Activated naive CD8-positive, alpha-beta T cell treated with anti-CD3 and anti-CD28 coated beads, Interleukin-2, amount 10 ng/mL, durations not matched to agents 7 days and 5 days (primary cell): Measurements from ENCODE around the gene TSEN15. TPM values are rescaled to one million over a fixed set of nuclear protein-coding genes. Genes with fewer than 3 reads are reported as not detected.

Experiments
- ATAC-seq: fragments of 150-1000 bp; cut with Tn5 transposase; one replicate; pipeline ENCODE4 v1.10.0; 2021; ENCODE audit warnings: low read depth, moderate library complexity
- POLR2A ChIA-PET: fragments of 350-600 bp; sonication (Branson Sonifier 250); formaldehyde crosslinking; loops from one replicate; lab custom pipeline; 2021; ENCODE audit warnings: antibody characterized with exemption; lab: Charles Lee
- DNase-seq: peaks from one replicate; pipeline ENCODE4 v3.0.0; 2021
- H3K27ac Mint-ChIP-seq: one replicate; pipeline ENCODE4 v1.8.0; 2022; ENCODE audit warnings: mild to moderate bottlenecking, mixed read lengths
- H3K27me3 Mint-ChIP-seq: one replicate; pipeline ENCODE4 v1.8.0; 2022; ENCODE audit warnings: mild to moderate bottlenecking, moderate library complexity, mixed read lengths
- H3K36me3 Mint-ChIP-seq: one replicate; pipeline ENCODE4 v1.8.0; 2021; ENCODE audit warnings: mild to moderate bottlenecking, mixed read lengths
- H3K4me1 Mint-ChIP-seq: one replicate; pipeline ENCODE4 v1.8.0; 2021; ENCODE audit warnings: mixed read lengths
- H3K4me3 Mint-ChIP-seq: one replicate; pipeline ENCODE4 v1.8.0; 2022; ENCODE audit warnings: mild to moderate bottlenecking, moderate library complexity, mixed read lengths
- H3K9me3 Mint-ChIP-seq: one replicate; pipeline ENCODE4 v1.8.0; 2021; ENCODE audit warnings: mixed read lengths
- total RNA-seq, 2 experiments: library from RNA; stranded (reverse); gene quantifications; one replicate each; pipeline ENCODE4 v1.2.3, GENCODE V29; 2021

TSEN15 gene
- total RNA-seq, 2 experiments from 2014 or later: 36.5 to 40.0 TPM

- Mint-ChIP-seq H3K36me3 (no peaks in the 10 kb centered on the region), H3K4me1 (no peaks in the 10 kb centered on the region), H3K27ac (no peak overlapping the region), H3K4me3 (no peak overlapping the region), H3K9me3 (no peaks in the 10 kb centered on the region), H3K27me3 (peaks cover 7% of the 10 kb centered on the region)
- no peak for DNase-seq
- no peak for ATAC-seq
- POLR2A ChIA-PET: no interaction called here
Observed at GRCh38 chr1:184021728-184022127, 29.8 kb upstream of the TSEN15 start.

DNA sequence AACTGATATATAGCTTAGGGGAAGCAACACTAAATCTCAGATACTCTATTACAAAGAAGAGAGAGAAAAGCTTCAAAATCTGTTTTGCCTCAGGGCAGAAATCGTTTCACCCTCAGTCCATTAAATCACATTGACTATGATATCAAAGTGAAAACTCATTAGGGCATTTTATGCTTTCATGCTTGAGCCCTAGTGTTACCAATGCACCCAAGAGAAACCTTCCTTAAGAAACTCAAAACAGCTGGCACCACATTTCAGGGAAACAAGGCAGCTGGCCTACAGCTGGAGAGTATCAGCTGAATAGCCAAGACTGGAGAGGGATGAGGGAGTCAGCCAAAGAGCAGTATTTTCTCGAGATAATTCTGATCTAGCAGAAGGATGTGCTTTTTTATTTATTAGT is 28.9 kb upstream of the TSEN15 start:
- Mint-ChIP-seq H3K4me1 (no peaks in the 10 kb centered on the region), H3K27ac (no peak overlapping the region), H3K36me3 (no peaks in the 10 kb centered on the region), H3K9me3 (no peaks in the 10 kb centered on the region), H3K4me3 (no peak overlapping the region), H3K27me3 (peaks cover 9% of the 10 kb centered on the region)
- no peak for DNase-seq
- POLR2A ChIA-PET: no interaction called here
- no peak for ATAC-seq

DNA sequence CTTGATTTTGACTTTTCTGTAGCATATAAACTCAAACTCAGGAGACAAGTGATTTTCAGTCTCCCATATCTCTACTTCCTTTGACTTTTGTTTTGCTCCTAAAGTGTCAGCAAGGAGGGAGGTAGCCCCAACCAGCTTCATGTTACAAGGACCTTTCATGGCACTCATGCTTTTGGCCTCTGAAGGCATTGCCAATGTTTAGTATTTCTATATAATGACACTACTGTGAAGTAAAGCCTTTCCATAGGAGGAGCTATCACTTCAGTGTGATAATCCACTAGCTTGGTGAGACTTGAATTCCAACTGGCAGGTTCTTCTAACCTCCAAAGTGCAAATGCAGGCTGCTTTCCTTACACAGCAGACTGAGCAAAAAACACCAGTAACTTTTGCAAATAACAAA is 28.4 kb upstream of the TSEN15 start:
- Mint-ChIP-seq H3K4me1 (no peaks in the 10 kb centered on the region), H3K36me3 (no peaks in the 10 kb centered on the region), H3K27me3 (peaks cover 10% of the 10 kb centered on the region), H3K4me3 (no peak overlapping the region), H3K27ac (no peak overlapping the region), H3K9me3 (no peaks in the 10 kb centered on the region)
- DNase-seq: no peak
- POLR2A ChIA-PET: no interaction called here
- no peak for ATAC-seq

DNA sequence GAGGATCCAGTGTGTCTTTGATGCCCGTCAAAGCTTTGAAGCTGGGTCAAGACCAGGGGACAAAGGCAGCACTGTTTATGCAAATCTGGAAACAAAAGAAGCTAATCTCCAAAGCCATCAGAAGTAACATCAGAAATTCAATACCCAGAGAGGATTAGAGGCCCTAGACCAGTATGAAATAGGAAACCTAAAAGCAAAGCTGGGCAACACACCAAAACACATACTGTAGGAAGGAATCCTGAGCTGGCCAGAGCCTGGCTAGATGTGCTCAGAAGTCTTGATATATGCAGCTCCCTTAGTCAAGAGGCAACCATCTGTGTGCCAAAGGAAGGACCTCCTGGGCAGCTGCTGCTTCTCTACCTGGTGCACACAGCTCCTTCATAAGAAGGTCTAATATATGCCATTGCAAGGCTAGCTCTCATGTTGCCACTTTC is 26.3 kb upstream of the TSEN15 start:
- DNase-seq (no peak), ATAC-seq (no peak)
- Mint-ChIP-seq H3K36me3 (no peaks in the 10 kb centered on the region), H3K27ac (no peak overlapping the region), H3K27me3 (peaks cover 19% of the 10 kb centered on the region), H3K4me3 (no peak overlapping the region), H3K9me3 (no peaks in the 10 kb centered on the region), H3K4me1 (no peaks in the 10 kb centered on the region)
- POLR2A ChIA-PET: no interaction called here

DNA sequence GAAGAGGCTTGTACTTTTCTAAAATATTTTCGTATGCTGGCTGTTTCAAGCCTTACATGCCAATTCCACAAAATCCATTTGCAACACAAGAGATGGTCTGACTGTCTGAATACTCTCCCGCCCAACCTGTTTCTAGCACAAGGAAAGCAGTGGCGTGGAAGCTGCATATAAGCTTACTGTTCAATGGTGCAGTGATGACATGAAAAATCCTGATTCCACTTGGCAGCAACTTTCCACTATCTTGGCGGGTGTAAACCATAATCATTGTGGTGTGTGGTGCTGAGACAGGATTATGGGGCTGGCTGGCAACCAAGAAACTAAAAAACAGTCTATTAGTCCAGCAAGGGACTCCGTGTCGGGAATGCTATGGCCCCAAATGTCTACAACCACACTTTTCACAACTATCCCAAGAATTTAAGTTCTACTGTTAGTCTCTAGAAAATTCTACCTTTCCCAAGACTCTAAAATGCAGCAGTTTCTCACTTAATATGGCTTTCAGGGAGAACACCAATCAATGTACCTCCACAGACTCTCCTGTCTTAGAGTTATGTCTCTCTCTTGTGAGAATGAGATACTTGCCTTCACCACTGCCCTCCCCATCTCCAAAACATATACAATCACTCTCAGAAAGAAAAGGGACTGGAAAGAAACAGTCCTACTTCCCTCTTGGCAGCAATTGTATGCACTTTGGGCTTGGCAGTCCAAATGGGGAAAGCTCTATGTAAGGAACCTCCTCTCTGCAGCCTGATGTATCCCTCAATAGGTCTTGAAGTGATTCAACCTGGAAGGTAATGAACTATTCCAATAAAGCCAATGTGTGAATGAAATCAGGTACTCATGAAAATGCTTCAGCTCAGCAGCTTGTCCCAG is 23.5 kb upstream of the TSEN15 start:
- Mint-ChIP-seq H3K9me3 (no peaks in the 10 kb centered on the region), H3K27me3 (peaks cover 34% of the 10 kb centered on the region), H3K4me1 (no peaks in the 10 kb centered on the region), H3K36me3 (no peaks in the 10 kb centered on the region), H3K27ac (no peak overlapping the region), H3K4me3 (no peak overlapping the region)
- no peak for DNase-seq
- no peak for ATAC-seq
- POLR2A ChIA-PET: no interaction called here

DNA sequence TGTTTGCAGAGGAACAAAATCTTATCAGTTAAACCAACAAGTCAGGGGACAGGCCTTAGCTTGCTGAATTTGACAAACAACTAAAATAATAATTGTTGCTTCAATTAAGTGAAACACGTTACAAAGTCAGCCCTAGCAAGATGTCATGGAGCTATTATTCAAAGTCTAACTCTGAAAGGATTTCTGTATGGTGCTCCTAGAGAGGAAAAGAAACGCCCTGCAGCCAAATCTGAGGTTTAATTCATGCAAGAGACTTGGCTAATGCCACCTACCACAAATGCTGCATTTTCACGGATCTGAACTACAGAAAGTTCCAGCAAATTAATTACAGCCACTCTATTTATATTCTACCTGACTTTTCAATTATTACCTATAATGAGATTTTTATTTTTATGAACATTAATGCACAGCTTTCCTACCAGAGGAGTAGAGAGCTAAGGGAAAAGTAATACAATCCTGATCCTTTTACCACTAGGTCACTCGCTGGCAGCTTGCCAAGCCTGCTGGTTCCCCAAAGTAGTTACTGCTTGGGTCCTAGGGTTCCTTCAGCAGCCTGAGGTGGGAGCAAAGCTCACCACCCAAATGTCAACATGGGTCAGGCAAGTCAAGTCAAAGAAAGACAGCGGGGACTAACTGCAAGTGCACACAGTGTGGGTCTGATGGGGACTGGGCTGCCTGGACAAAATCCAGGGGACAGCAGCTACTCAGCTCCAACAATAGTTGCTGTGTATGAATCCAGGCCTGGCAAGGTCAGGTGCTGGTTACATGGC is 22.5 kb upstream of the TSEN15 start:
- POLR2A ChIA-PET: interaction anchor here (1.0 kb wide), 1 partner anchor 22 kb away, joined by 3 read pairs; the partner anchor contains the start of gene TSEN15
- no peak for DNase-seq
- peaks cover 2% of the 10 kb centered on the region for H3K4me1 Mint-ChIP-seq
- no peak for ATAC-seq
- no peaks in the 10 kb centered on the region for H3K36me3 Mint-ChIP-seq
- H3K27ac Mint-ChIP-seq: no peak overlapping the region
- no peak overlapping the region for H3K4me3 Mint-ChIP-seq
- H3K27me3 Mint-ChIP-seq: peaks cover 42% of the 10 kb centered on the region
- H3K9me3 Mint-ChIP-seq: no peaks in the 10 kb centered on the region

DNA sequence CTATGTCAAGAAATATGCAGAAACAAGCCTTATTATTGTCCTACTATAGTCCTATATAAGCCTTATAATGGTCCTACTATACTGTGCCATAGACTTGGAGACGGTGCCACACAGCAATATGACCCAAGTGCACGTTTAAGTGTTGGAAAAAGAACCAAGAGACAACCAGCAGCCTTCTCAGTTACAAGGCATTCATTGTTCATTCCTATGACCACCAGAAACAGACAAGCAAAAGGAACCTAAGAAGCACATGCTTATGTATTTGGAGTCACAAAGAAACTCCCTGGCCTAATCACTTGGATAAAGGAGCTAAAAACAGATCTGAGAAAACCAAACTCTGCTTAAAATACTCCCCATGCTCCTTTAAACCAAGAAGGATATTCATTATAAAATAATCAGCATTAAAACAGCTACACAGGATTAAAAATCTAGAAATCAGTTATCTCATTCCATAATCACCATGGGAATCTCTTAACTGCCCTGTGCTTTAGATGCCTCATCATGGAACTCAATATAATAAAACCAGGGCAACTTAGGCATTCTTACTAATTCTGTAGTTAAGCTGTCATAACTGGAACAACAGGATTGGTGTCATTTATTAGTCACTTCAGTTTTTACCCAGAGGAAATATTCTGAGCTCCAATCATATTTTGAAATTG is 21.0 kb upstream of the TSEN15 start:
- POLR2A ChIA-PET: no interaction called here
- no peak for ATAC-seq
- Mint-ChIP-seq H3K27me3 (peaks cover 57% of the 10 kb centered on the region), H3K36me3 (no peaks in the 10 kb centered on the region), H3K9me3 (no peaks in the 10 kb centered on the region), H3K27ac (no peak overlapping the region), H3K4me3 (no peak overlapping the region), H3K4me1 (peaks cover 3% of the 10 kb centered on the region)
- DNase-seq: no peak

- H3K36me3 Mint-ChIP-seq: no peaks in the 10 kb centered on the region
- H3K4me1 Mint-ChIP-seq: peaks cover 3% of the 10 kb centered on the region
- POLR2A ChIA-PET: no interaction called here
- DNase-seq: no peak
- no peak overlapping the region for H3K27ac Mint-ChIP-seq
- H3K9me3 Mint-ChIP-seq: no peaks in the 10 kb centered on the region
- H3K27me3 Mint-ChIP-seq: peaks cover 62% of the 10 kb centered on the region
- no peak for ATAC-seq
- no peak overlapping the region for H3K4me3 Mint-ChIP-seq
Observed at GRCh38 chr1:184031092-184031408, 20.5 kb upstream of the TSEN15 start.

DNA sequence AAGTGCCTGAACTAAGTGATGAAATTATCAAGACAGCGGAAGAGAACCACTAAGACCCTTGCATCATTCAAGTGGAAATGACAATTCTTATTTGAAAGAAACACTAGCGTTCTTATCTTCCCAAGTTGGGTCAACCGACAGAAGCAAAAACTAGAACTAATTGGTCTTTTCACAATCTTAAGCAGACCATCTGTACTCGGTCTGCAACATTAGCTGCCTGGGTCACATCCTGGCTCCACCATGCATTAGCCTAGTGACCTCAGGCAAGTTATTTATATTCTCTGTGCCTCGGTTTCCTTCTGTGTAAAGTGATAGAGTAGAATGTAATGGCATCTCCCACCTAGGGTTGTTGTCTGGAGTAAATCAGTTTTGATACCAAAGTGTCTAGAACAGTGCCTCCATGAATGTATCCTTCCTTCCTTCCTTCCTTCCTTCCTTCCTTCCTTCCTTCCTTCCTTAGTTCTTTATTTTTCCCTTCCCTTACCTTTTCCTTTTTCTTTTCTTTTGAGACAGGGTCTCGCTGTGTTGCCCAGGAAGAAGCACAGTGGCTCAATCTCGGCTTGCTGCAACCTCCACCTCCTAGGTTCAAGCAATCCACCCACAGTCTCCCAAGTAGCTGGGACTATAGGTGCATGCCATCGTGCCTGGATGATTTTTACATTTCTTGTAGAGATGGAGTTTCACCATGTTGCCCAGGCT is 20.0 kb upstream of the TSEN15 start:
- peaks cover 62% of the 10 kb centered on the region for H3K27me3 Mint-ChIP-seq
- H3K4me3 Mint-ChIP-seq: no peak overlapping the region
- POLR2A ChIA-PET: no interaction called here
- no peaks in the 10 kb centered on the region for H3K36me3 Mint-ChIP-seq
- ATAC-seq (no peak), DNase-seq (no peak)
- H3K4me1 Mint-ChIP-seq: peaks cover 6% of the 10 kb centered on the region
- H3K9me3 Mint-ChIP-seq: no peaks in the 10 kb centered on the region
- no peak overlapping the region for H3K27ac Mint-ChIP-seq

DNA sequence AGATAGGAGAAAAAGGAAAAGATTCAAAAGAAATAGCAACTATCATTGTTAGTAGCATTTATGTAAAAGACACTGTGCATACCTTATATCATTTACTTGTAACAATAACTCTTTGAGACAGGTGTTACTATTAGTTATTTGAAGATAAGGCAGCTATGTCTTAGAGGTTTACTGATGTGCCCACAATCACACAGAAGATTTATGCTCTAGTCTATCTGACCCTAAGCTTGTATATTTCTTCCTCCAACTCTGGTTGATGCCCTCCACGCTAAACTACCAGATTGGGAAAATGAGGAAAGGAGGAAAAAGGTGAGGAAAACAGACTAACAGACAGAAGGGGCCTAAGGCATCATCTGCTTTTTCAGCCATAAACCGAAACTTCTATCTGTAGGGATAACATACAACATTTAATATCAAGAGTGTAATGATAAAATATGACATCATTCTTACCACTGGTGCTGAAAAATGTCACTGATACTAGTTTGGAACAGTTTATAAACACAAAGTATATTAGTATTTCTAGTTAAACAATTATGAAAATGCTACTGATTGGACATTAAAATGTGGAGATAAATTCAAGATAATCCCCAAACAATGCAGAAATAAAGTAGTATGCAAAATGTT is 19.1 kb upstream of the TSEN15 start:
- Mint-ChIP-seq H3K27ac (no peak overlapping the region), H3K4me3 (no peak overlapping the region), H3K4me1 (peaks cover 6% of the 10 kb centered on the region), H3K36me3 (no peaks in the 10 kb centered on the region), H3K27me3 (peaks cover 59% of the 10 kb centered on the region), H3K9me3 (no peaks in the 10 kb centered on the region)
- DNase-seq (no peak), ATAC-seq (no peak)
- POLR2A ChIA-PET: no interaction called here

DNA sequence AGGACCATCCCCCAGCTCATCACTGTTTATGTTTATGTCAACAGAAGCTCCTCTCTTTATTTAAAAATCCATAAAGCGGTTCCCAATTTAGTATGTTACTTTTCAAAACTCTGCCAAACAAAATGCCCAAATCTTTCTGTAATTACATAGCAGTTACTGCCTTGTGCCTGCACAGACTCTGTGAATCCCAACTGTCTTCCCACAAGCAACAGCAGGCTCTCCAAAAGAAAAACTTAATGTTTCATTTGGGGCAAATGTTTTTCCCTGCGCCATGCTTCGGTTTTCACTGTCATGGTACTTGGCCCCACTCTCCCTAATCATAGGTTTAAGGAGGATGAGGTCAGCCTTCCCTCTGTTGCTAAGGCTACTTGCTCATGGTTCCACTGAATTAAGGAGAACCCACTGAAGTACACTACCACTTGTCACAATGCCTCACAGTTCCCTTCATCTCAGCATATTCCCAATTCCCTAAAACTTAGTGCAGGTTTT is 18.6 kb upstream of the TSEN15 start:
- H3K4me3 Mint-ChIP-seq: no peak overlapping the region
- ATAC-seq: no peak
- H3K27me3 Mint-ChIP-seq: peaks cover 63% of the 10 kb centered on the region
- DNase-seq: no peak
- POLR2A ChIA-PET: no interaction called here
- H3K4me1 Mint-ChIP-seq: peaks cover 10% of the 10 kb centered on the region
- no peaks in the 10 kb centered on the region for H3K9me3 Mint-ChIP-seq
- H3K36me3 Mint-ChIP-seq: no peaks in the 10 kb centered on the region
- H3K27ac Mint-ChIP-seq: no peak overlapping the region

- H3K27ac Mint-ChIP-seq: no peak overlapping the region
- H3K9me3 Mint-ChIP-seq: no peaks in the 10 kb centered on the region
- no peak for DNase-seq
- H3K4me1 Mint-ChIP-seq: peaks cover 11% of the 10 kb centered on the region
- no peak overlapping the region for H3K4me3 Mint-ChIP-seq
- no peaks in the 10 kb centered on the region for H3K36me3 Mint-ChIP-seq
- ATAC-seq: no peak
- POLR2A ChIA-PET: interaction anchor here (1.2 kb wide), 1 partner anchor 17 kb away, joined by 3 read pairs; the partner anchor contains the start of gene TSEN15
- H3K27me3 Mint-ChIP-seq: peaks cover 64% of the 10 kb centered on the region
Observed at GRCh38 chr1:184033711-184034167, 17.8 kb upstream of the TSEN15 start.
